ENCODE data around the gene ORC4.

ORC4 gene

GRCh38 chr2:147980940-147981528 lies 39.5 kb downstream of the ORC4 start:
- peaks cover 3% of the 10 kb centered on the region for H3K36me3 ChIP-seq (ENCODE audit: insufficient read depth, insufficient read length, low read length)
- no peak overlapping the region for H3K4me3 ChIP-seq (ENCODE audit: insufficient read length, low read depth)
- H3K9ac ChIP-seq (ENCODE audit: insufficient read length, low read depth): no peak overlapping the region
- H3K9me3 ChIP-seq (ENCODE audit: insufficient read depth, low read length): 0 out of 2 replicates have a peak, but pooled peaks cover 7% of the 10 kb centered on the region
- TF ChIP-seq SUZ12 (IDR thresholded peaks at IDR 0.05; ENCODE audit: extremely low read depth, insufficient read depth, insufficient read length): no peak
- no peak for TF ChIP-seq YY1 (IDR thresholded peaks at IDR 0.05; ENCODE audit: insufficient read depth, insufficient read length)
- TF ChIP-seq ZNF274 (IDR thresholded peaks at IDR 0.05; ENCODE audit: low read depth, low read length): no peak
- no peak for DNase-seq (ENCODE audit: low read depth, low spot score)
- no peaks in the 10 kb centered on the region for H3K4me1 ChIP-seq (ENCODE audit: insufficient read depth, insufficient read length)
- no peaks in the 10 kb centered on the region for H3K27me3 ChIP-seq (ENCODE audit: insufficient read depth, insufficient read length)

GRCh38 chr2:147977679-147978078 lies 42.9 kb downstream of the ORC4 start:
- Histone ChIP-seq H3K27me3 (ENCODE audit: insufficient read depth, insufficient read length) (no peaks in the 10 kb centered on the region), H3K9me3 (ENCODE audit: insufficient read depth, low read length) (0 out of 2 replicates have a peak, but pooled peaks cover 7% of the 10 kb centered on the region), H3K4me1 (ENCODE audit: insufficient read depth, insufficient read length) (no peaks in the 10 kb centered on the region), H3K36me3 (ENCODE audit: insufficient read depth, insufficient read length, low read length) (peaks cover 12% of the 10 kb centered on the region), H3K4me3 (ENCODE audit: insufficient read length, low read depth) (no peak overlapping the region), H3K9ac (ENCODE audit: insufficient read length, low read depth) (no peak overlapping the region)
- DNase-seq (ENCODE audit: low read depth, low spot score): no peak
- TF ChIP-seq YY1 (IDR thresholded peaks at IDR 0.05; ENCODE audit: insufficient read depth, insufficient read length): no peak
- TF ChIP-seq ZNF274 (IDR thresholded peaks at IDR 0.05; ENCODE audit: low read depth, low read length): no peak
- TF ChIP-seq SUZ12 (IDR thresholded peaks at IDR 0.05; ENCODE audit: extremely low read depth, insufficient read depth, insufficient read length): no peak

GRCh38 chr2:147976102-147976501 lies 44.4 kb downstream of the ORC4 start:
- no peak for DNase-seq (ENCODE audit: low read depth, low spot score)
- H3K9me3 ChIP-seq (ENCODE audit: insufficient read depth, low read length): 0 out of 2 replicates have a peak, but pooled peaks cover 7% of the 10 kb centered on the region
- H3K4me3 ChIP-seq (ENCODE audit: insufficient read length, low read depth): no peak overlapping the region
- TF ChIP-seq YY1 (IDR thresholded peaks at IDR 0.05; ENCODE audit: insufficient read depth, insufficient read length): no peak
- no peak for TF ChIP-seq ZNF274 (IDR thresholded peaks at IDR 0.05; ENCODE audit: low read depth, low read length)
- no peak for TF ChIP-seq SUZ12 (IDR thresholded peaks at IDR 0.05; ENCODE audit: extremely low read depth, insufficient read depth, insufficient read length)
- H3K36me3 ChIP-seq (ENCODE audit: insufficient read depth, insufficient read length, low read length): peaks cover 13% of the 10 kb centered on the region
- no peaks in the 10 kb centered on the region for H3K27me3 ChIP-seq (ENCODE audit: insufficient read depth, insufficient read length)
- no peaks in the 10 kb centered on the region for H3K4me1 ChIP-seq (ENCODE audit: insufficient read depth, insufficient read length)
- no peak overlapping the region for H3K9ac ChIP-seq (ENCODE audit: insufficient read length, low read depth)

- no peak overlapping the region for H3K9ac ChIP-seq (ENCODE audit: insufficient read length, low read depth)
- no peak for TF ChIP-seq ZNF274 (IDR thresholded peaks at IDR 0.05; ENCODE audit: low read depth, low read length)
- TF ChIP-seq YY1 (IDR thresholded peaks at IDR 0.05; ENCODE audit: insufficient read depth, insufficient read length): no peak
- no peak for TF ChIP-seq SUZ12 (IDR thresholded peaks at IDR 0.05; ENCODE audit: extremely low read depth, insufficient read depth, insufficient read length)
- H3K9me3 ChIP-seq (ENCODE audit: insufficient read depth, low read length): no peaks in the 10 kb centered on the region
- no peaks in the 10 kb centered on the region for H3K27me3 ChIP-seq (ENCODE audit: insufficient read depth, insufficient read length)
- H3K4me3 ChIP-seq (ENCODE audit: insufficient read length, low read depth): no peak overlapping the region
- H3K4me1 ChIP-seq (ENCODE audit: insufficient read depth, insufficient read length): no peaks in the 10 kb centered on the region
- DNase-seq (ENCODE audit: low read depth, low spot score): no peak
- peaks cover 10% of the 10 kb centered on the region for H3K36me3 ChIP-seq (ENCODE audit: insufficient read depth, insufficient read length, low read length)
Observed at GRCh38 chr2:147968571-147968970, 52.0 kb downstream of the ORC4 start.

- Histone ChIP-seq H3K4me1 (ENCODE audit: insufficient read depth, insufficient read length) (no peaks in the 10 kb centered on the region), H3K36me3 (ENCODE audit: insufficient read depth, insufficient read length, low read length) (peaks cover 21% of the 10 kb centered on the region), H3K9ac (ENCODE audit: insufficient read length, low read depth) (no peak overlapping the region), H3K4me3 (ENCODE audit: insufficient read length, low read depth) (no peak overlapping the region), H3K9me3 (ENCODE audit: insufficient read depth, low read length) (no peaks in the 10 kb centered on the region), H3K27me3 (ENCODE audit: insufficient read depth, insufficient read length) (no peaks in the 10 kb centered on the region)
- TF ChIP-seq ZNF274 (IDR thresholded peaks at IDR 0.05; ENCODE audit: low read depth, low read length): no peak
- TF ChIP-seq SUZ12 (IDR thresholded peaks at IDR 0.05; ENCODE audit: extremely low read depth, insufficient read depth, insufficient read length): no peak
- TF ChIP-seq YY1 (IDR thresholded peaks at IDR 0.05; ENCODE audit: insufficient read depth, insufficient read length): no peak
- DNase-seq (ENCODE audit: low read depth, low spot score): no peak
Observed at GRCh38 chr2:147952118-147952517, 68.4 kb downstream of the ORC4 start.

- Histone ChIP-seq H3K36me3 (ENCODE audit: insufficient read depth, insufficient read length, low read length) (peaks cover 34% of the 10 kb centered on the region), H3K4me3 (ENCODE audit: insufficient read length, low read depth) (no peak overlapping the region), H3K9ac (ENCODE audit: insufficient read length, low read depth) (no peak overlapping the region), H3K9me3 (ENCODE audit: insufficient read depth, low read length) (no peaks in the 10 kb centered on the region), H3K4me1 (ENCODE audit: insufficient read depth, insufficient read length) (no peaks in the 10 kb centered on the region), H3K27me3 (ENCODE audit: insufficient read depth, insufficient read length) (no peaks in the 10 kb centered on the region)
- no peak for DNase-seq (ENCODE audit: low read depth, low spot score)
- TF ChIP-seq SUZ12 (IDR thresholded peaks at IDR 0.05; ENCODE audit: extremely low read depth, insufficient read depth, insufficient read length) (no peak), ZNF274 (IDR thresholded peaks at IDR 0.05; ENCODE audit: low read depth, low read length) (no peak), YY1 (IDR thresholded peaks at IDR 0.05; ENCODE audit: insufficient read depth, insufficient read length) (no peak)
Observed at GRCh38 chr2:147945660-147946059, 74.9 kb downstream of the ORC4 start.

GRCh38 chr2:147939313-147939712 lies 81.2 kb downstream of the ORC4 start:
- Histone ChIP-seq H3K9ac (ENCODE audit: insufficient read length, low read depth) (no peak overlapping the region), H3K27me3 (ENCODE audit: insufficient read depth, insufficient read length) (no peaks in the 10 kb centered on the region), H3K36me3 (ENCODE audit: insufficient read depth, insufficient read length, low read length) (peaks cover 52% of the 10 kb centered on the region), H3K4me1 (ENCODE audit: insufficient read depth, insufficient read length) (no peaks in the 10 kb centered on the region), H3K9me3 (ENCODE audit: insufficient read depth, low read length) (no peaks in the 10 kb centered on the region), H3K4me3 (ENCODE audit: insufficient read length, low read depth) (no peak overlapping the region)
- DNase-seq (ENCODE audit: low read depth, low spot score): no peak
- TF ChIP-seq ZNF274 (IDR thresholded peaks at IDR 0.05; ENCODE audit: low read depth, low read length) (no peak), YY1 (IDR thresholded peaks at IDR 0.05; ENCODE audit: insufficient read depth, insufficient read length) (no peak), SUZ12 (IDR thresholded peaks at IDR 0.05; ENCODE audit: extremely low read depth, insufficient read depth, insufficient read length) (no peak)
